ENCODE measurements around the gene TMED9.

- TF ChIP-seq NCOR1 (IDR thresholded peaks at IDR 0.05) (no peak), RBM22 (IDR thresholded peaks at IDR 0.05; ENCODE audit: low read depth, low read length, poor library complexity, severe bottlenecking) (no peak), CTCF (IDR thresholded peaks at IDR 0.05 in 2 of 3, conservative IDR thresholded peaks at IDR 0.05 in 1 of 3; ENCODE audit: insufficient read depth in 2 of 3, low read depth in 1 of 3, low read length in 3 of 3) (no peak), KLF10 (CRISPR knock-in tag; IDR thresholded peaks at IDR 0.05) (no peak), ZBTB8A (IDR thresholded peaks at IDR 0.05; ENCODE audit: partially characterized antibody) (no peak), USF1 (CRISPR knock-in tag; IDR thresholded peaks at IDR 0.05) (no peak), RFX5 (IDR thresholded peaks at IDR 0.05; ENCODE audit: low read depth, low read length) (no peak)
These were observed 43.5 kb upstream of the TMED9 start for GRCh38 chr5:177548495-177548894.

Data from K562 (cell line).